Coronary artery (tissue), 2 donors: ENCODE data around the gene SLC25A53.
"Not testable (repeated sequence)": the region's sequence is repeated elsewhere in the genome, so short reads cannot be mapped to it uniquely, and the experiment has no call there.

ENCODE experiments used
- DNase-seq: peaks from one replicate; pipeline ENCODE4 v3.0.0-alpha.2; 2017; ENCODE audit warnings: low spot score
- H3K27ac ChIP-seq, 2 donors: fragments of 200-600 bp; sonication (generic); one replicate each; pipeline ENCODE4 v1.5.1; 2016 to 2019
- H3K4me3 ChIP-seq: fragments of 200-600 bp; sonication (generic); 2 replicates; pipeline ENCODE4 v1.5.1; 2016; ENCODE audit warnings: mild to moderate bottlenecking, moderate library complexity
- TF ChIP-seq, protein P1 (sequence below): fragments of 200-600 bp; sonication (generic); IDR thresholded peaks from one replicate; pipeline ENCODE4 v1.5.1; 2019; ENCODE audit warnings: antibody characterized with exemption

SLC25A53 gene

DNA sequence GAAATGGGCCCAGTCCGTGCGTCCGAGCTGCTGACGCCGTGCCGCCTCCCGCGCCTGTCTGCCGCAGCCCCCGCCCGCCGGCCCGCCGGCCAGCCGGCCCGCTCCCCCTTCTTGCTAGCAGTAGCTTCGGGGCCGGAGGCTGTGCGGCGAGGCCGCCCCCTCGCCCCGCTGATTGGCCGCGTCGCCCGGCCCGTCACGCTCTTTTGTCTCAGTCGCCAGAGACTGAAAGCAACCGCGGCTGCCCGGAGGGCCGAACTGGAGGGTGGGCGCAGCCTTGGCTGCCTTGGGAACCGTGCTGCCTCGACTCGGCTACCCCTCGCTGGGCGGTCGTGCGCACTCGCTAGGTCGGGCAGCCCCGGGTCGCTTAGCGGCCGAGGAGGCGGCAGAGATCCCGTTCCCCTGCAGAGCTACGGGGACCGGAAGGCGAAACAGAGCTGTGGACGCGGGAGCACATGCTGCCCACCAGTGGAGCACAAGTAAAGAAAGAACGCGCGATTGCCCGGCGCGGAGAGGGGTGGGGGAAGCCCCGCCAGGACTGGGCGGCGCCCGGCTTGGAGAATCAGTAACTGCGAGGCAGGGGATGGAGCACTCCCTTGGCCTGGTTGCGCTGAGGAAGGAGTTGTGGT is 44.4 kb downstream of the SLC25A53 start, which contains the start of gene ZCCHC18:
TSS of gene ZCCHC18 (plus strand) at position 198 of the 626 bp plus-strand sequence. CDS start 1,589 bp downstream, outside the sequence.
- Histone ChIP-seq H3K4me3 (peak within 1 kb of the TSS; percentile 81), H3K27ac (peak within 1 kb of the TSS; percentile 67 to 88)
- peak; percentile 79 for DNase-seq
- TF ChIP-seq, protein P1, sequence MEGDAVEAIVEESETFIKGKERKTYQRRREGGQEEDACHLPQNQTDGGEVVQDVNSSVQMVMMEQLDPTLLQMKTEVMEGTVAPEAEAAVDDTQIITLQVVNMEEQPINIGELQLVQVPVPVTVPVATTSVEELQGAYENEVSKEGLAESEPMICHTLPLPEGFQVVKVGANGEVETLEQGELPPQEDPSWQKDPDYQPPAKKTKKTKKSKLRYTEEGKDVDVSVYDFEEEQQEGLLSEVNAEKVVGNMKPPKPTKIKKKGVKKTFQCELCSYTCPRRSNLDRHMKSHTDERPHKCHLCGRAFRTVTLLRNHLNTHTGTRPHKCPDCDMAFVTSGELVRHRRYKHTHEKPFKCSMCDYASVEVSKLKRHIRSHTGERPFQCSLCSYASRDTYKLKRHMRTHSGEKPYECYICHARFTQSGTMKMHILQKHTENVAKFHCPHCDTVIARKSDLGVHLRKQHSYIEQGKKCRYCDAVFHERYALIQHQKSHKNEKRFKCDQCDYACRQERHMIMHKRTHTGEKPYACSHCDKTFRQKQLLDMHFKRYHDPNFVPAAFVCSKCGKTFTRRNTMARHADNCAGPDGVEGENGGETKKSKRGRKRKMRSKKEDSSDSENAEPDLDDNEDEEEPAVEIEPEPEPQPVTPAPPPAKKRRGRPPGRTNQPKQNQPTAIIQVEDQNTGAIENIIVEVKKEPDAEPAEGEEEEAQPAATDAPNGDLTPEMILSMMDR = no peak

DNA sequence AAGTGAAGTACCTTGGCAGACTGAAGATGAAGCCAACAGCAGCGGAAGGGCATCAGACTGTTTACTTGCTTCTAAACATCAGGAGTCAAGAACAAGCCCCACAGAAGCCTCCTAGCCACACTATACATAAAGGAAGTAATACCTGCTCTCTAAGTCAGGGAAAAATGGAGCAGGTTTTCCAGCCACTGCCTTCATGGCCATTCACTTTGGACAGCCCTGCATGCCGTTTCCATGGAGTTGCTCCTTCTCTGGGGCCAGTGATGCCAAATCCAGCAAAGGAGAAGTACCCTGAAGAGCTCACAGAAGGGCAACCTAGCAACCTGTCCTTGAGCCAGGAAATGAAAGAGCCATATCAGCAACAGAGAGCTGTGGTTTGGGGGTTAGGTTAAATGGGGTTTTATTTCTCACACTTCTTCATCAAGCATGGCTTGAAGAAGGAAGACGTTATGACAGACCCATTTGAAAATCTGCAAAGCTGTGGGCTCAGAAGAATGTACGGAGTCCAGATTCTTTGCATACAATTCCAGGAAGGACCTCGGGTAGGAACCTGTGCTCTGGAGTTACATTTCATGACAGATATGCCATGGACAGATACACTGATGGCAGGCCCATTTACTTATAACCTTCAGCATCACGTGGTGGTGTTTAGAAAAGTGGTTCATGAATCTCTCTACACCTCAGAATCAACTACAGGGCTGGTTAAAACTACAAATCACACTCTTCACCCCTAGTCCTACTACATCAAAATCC is 46.1 kb downstream of the SLC25A53 start:
- H3K27ac ChIP-seq, H3K4me3 ChIP-seq, DNase-seq: not testable (repeated sequence)

DNA sequence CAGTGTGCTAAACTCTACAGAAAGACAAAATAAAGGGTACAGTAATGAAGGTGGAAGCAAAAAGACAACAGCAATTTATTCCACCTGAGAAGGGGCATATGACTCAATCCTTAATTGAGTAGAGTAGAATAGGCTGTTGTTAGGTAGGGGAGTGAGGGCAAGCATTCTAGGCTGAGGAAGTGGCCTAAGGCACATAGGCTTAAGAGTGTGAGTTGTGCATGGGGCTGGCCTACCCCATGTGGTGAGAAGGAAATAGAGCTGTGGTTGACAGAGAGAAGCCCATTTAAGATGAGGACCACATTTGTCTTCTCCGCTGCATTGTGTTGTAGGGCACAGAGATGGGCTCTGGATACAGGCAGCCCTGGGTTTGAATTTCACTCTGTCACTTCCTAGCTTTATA is 47.9 kb downstream of the SLC25A53 start:
- no peak for DNase-seq
- Histone ChIP-seq H3K27ac (no peak overlapping the region), H3K4me3 (no peak overlapping the region)
- TF ChIP-seq, protein P1 = no peak

DNA sequence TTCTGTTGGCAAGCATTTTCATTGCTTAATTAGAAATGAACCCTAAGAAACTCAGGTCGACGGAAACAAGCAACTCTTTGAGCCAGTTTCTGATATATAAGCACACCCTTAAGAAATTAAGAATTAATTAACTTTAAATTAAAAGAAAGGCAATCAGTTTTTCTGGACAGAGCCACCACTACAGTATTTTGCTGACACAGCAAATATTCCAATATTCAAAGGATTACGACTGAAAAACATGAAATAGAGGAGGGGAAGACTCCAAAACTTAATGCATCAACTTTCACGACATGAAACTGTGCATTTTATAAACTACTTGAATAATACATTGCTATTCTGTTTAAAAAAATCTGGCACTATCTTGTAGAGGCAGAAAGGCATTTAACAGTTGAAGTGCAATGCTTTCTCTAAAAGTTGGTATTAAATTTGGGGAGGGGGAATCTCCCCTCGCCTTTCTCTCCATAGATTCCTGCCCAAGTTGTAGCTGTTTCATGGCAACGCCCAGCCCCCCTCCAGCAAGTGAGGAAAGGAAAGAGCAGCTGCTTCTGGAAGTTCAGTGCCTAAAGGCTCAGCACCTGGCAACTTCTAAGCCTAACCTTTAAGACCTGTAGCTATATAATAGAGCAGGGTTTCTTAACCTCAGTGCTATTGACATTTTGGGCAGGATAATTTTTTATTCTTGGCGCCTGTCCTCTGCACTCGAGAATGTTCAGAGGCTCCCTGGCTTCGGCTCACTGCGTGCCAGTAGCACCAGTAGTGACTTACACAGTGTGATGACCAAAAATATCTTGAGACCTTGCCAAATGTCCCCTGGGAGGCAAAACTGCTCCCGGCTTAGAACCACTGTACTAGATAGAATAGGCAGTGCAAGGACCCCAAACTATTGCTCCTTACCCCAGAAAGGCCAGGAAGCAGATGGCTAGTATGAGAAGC is 51.2 kb downstream of the SLC25A53 start:
- H3K27ac ChIP-seq = peak overlapping the region in 1 of 2 donors; percentile 4
- DNase-seq = no peak
- TF ChIP-seq, protein P1 = no peak
- no peak overlapping the region for H3K4me3 ChIP-seq

DNA sequence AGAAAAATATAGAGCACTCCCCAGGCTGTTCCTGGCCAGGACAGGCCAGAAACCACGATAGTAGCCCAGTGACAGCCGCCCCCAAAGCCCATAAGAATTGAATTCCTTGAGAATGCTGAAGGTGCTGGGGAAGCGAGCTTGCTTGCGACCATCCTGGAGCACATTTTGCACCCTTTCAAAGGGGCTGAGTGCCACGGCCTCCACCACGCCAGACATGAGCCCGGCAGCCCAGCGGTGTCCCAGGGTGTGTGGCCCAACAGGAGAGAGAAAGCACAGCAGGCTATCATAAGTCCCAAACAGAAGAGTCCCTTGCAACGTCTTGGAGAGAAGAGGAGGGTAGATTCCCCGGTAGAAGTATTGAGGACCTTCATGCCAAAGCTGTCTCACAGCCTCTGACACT is 52.1 kb downstream of the SLC25A53 start:
- no peak for DNase-seq
- TF ChIP-seq, protein P1 = no peak
- H3K4me3 ChIP-seq = no peak overlapping the region
- H3K27ac ChIP-seq = no peak overlapping the region

DNA sequence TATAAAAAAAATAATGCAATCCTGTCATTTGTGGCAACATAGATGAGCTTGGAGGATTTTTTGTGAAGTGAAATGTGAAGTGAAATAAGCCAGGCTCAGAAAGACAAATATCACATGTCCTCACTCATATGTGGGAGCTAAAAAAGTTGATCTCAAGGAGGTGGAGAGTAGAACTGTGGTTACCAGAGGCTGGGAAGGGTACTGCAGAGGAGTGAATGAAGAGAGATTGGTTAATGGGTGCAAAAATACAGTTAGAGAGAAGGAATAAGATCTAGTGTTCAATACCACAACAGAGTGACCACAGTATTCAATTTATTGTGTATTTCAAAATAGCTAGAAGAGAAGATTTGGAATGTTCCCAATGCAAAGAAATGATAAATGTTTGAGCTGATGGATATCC is 57.9 kb downstream of the SLC25A53 start:
- H3K27ac ChIP-seq = no peak overlapping the region
- H3K4me3 ChIP-seq = no peak overlapping the region
- TF ChIP-seq, protein P1 = no peak
- no peak for DNase-seq
